AG10803 (cell line): ENCODE data around the gene POLA2.

ENCODE experiments used
- DNase-seq: peaks from one replicate; pipeline ENCODE4 v3.0.0; 2010; ENCODE audit warnings: low read depth
- H3K4me3 ChIP-seq: 2 replicates; pipeline ENCODE4 v1.5.1; 2011; ENCODE audit warnings: mild to moderate bottlenecking, low read length, control low read depth
- TF ChIP-seq, protein P1 (sequence below): conservative IDR thresholded peaks from 2 replicates; pipeline ENCODE4 v1.5.1; 2011; ENCODE audit warnings: mild to moderate bottlenecking, low read length, control low read depth, inconsistent platforms

POLA2 gene

GRCh38 chr11:65309006-65309405 is 47.2 kb downstream of the POLA2 start:
- TF ChIP-seq, protein P1, sequence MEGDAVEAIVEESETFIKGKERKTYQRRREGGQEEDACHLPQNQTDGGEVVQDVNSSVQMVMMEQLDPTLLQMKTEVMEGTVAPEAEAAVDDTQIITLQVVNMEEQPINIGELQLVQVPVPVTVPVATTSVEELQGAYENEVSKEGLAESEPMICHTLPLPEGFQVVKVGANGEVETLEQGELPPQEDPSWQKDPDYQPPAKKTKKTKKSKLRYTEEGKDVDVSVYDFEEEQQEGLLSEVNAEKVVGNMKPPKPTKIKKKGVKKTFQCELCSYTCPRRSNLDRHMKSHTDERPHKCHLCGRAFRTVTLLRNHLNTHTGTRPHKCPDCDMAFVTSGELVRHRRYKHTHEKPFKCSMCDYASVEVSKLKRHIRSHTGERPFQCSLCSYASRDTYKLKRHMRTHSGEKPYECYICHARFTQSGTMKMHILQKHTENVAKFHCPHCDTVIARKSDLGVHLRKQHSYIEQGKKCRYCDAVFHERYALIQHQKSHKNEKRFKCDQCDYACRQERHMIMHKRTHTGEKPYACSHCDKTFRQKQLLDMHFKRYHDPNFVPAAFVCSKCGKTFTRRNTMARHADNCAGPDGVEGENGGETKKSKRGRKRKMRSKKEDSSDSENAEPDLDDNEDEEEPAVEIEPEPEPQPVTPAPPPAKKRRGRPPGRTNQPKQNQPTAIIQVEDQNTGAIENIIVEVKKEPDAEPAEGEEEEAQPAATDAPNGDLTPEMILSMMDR = no peak
- no peak overlapping the region for H3K4me3 ChIP-seq
- no peak for DNase-seq

- H3K4me3 ChIP-seq = no peak overlapping the region
- TF ChIP-seq, protein P1 = no peak
- DNase-seq = no peak
Observed at GRCh38 chr11:65310215-65310614, 48.5 kb downstream of the POLA2 start.

- TF ChIP-seq, protein P1 = no peak
- no peak for DNase-seq
Observed at GRCh38 chr11:65310736-65311135, 49.0 kb downstream of the POLA2 start.

GRCh38 chr11:65311170-65311678 is 49.5 kb downstream of the POLA2 start:
- no peak overlapping the region for H3K4me3 ChIP-seq
- TF ChIP-seq, protein P1 = no peak
- DNase-seq = no peak

More at GRCh38 chr11:65310736-65311135, 49.0 kb downstream of the POLA2 start:
- no peak overlapping the region for H3K4me3 ChIP-seq

DNA sequence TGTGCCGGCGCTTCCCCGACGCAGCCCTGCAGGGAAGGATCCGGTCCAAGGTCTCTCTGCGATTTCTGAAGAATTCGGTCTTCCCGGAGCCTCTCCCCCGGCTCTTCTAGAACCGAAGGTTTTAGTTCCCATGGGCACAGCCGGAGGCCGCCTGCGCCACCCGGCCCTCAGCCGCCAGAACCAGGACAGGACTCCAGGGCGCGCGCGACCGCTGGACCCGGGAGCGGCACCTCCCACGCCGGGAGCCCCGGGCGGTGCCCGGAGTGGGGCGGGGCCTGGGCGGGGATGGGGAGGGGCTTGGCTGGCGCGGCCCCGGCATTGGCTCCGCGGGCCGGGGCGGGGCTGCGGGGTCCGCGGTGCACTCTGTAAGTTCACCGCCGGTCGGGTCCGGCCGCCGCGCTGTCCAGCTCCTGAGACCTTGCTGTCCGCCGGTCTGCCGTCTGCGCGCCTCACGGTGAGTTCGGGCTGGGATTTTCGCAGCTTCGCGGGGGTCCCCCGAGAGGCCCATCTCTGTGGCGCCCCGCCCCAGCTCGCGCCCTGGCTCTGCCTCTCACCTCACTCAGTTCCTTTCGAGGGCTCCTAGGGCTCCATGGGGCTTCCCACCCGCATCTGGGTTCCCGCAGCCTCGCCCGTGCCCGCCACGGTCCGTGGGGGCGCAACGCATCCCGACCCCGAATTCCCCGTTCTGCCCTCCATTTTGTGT is 52.9 kb downstream of the POLA2 start, which contains the start of gene CDC42EP2:
CDC42EP2 (plus strand) TSS at position 366 of the 703 bp plus-strand sequence. CDS start 6,033 bp downstream, outside the sequence.
- TF ChIP-seq, protein P1 = no peak
- peak; percentile 85 for DNase-seq
- H3K4me3 ChIP-seq = peak within 1 kb of the TSS; percentile 94

DNA sequence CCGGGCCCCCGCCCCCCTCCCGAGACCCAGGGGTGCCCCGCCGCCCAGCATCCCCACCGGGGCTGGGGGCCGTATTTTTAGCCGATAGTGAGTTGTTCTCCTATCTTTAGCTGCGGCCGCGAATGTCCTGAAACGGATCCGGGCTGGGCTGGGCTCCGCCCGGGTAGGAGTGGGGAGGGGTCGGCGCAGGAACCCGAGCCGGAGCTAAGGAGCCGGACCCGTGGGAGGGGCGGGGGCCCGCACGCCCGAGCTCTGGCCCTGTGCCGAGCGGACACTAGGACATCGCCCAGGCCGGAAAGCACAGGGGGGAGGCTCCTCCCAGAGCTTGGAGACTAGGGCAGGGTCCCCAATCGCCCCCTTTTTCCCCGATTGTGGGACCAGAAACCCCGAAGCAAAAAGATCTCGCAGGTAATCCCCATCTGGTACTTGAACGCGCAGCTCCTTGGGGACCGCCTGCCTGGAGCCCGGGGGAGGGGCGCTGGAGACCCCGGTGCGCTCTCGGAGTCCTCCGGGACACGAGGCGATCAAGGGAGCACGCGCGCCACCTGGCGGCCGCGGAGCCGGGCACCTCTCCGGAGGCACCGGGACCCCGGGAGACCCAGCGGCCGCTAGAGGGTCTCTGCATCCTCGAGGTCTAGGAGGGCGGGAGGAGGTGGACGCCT is 53.6 kb downstream of the POLA2 start:
- H3K4me3 ChIP-seq = peak overlapping the region; percentile 94
- TF ChIP-seq, protein P1 = peak; percentile 82
- DNase-seq = peak; percentile 75

DNA sequence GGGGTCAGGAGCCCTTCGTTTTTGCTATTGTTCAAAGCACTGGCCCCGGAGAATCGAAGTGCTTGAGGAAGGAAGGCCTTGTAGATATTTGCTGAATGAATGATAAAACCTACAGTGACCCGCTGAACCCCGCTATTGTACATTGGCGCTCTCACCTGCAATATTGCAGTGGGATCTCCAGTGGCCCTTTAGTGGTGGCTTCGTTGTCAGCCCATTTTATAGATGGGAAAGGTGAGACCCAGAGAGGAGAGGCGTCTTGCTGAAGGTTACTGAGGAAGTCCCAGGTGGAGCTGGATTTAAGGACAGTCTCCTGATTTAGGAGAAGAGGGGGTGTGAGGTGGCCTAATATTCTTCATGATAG is 54.1 kb downstream of the POLA2 start:
- TF ChIP-seq, protein P1 = no peak
- peak overlapping the region; percentile 94 for H3K4me3 ChIP-seq
- DNase-seq = no peak
